ENCODE results near the gene RLN3.
A peak's percentile ranks its signal among the peaks of the same experiment; 100 is the strongest.
"Not testable (repeated sequence)": the region's sequence is repeated elsewhere in the genome, so short reads cannot be mapped to it uniquely, and the experiment has no call there.

Gene RLN3

GRCh38 chr19:14042659-14043608, 15.0 kb downstream of the RLN3 start:
- peaks cover 34% of the 10 kb centered on the region for H3K36me3 ChIP-seq (ENCODE audit: insufficient read depth, low read length)
- not testable (repeated sequence) for H2AFZ ChIP-seq (ENCODE audit: low read depth, low read length); H4K20me1 ChIP-seq (ENCODE audit: insufficient read depth, low read length); H3K4me3 ChIP-seq (ENCODE audit: low read depth in 1 of 2, low read length in 2 of 2); H3K79me2 ChIP-seq (ENCODE audit: insufficient read depth, low read length); H3K4me2 ChIP-seq (ENCODE audit: insufficient read depth, low read length); H3K9me3 ChIP-seq (ENCODE audit: insufficient read depth, low read length, severe bottlenecking); H3K9ac ChIP-seq (ENCODE audit: low read depth, low read length); H3K27me3 ChIP-seq (ENCODE audit: insufficient read depth, low read length, poor library complexity); H3K4me1 ChIP-seq (ENCODE audit: insufficient read depth, low read length); H3K27ac ChIP-seq (ENCODE audit: low read length)
- TF ChIP-seq CTCF (IDR thresholded peaks at IDR 0.05; ENCODE audit: borderline replicate concordance, extremely low read depth, low read length, poor library complexity, severe bottlenecking), result peak; percentile 68
- ATAC-seq (ENCODE audit: insufficient read depth, low read depth) (peak; percentile 58; the same call in 2 of the 3 replicates), DNase-seq (peak; percentile 42)

DNA sequence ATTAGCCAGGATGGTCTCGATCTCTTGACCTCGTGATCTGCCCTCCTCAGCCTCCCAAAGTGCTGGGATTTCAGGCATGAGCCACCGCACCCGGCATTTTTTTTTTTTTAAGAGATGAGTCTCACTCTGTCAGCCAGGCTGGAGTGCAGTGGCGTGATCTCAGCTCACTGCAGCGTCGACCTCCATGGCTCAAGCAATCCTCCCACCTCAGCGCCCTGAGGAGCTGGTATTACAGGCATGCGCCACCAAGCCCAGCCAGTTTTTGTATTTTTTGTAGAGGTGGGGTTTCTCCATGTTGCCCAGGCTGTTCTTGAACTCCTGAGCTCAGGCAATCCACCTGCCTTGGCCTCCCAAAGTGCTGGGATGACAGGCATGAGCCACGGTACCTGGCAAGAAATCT, 19.9 kb downstream of the RLN3 start:
- not testable (repeated sequence) for H3K4me2 ChIP-seq (ENCODE audit: insufficient read depth, low read length); H3K4me1 ChIP-seq (ENCODE audit: insufficient read depth, low read length)
- H3K36me3 ChIP-seq (ENCODE audit: insufficient read depth, low read length), result peaks cover 36% of the 10 kb centered on the region

GRCh38 chr19:14048443-14049153, 20.6 kb downstream of the RLN3 start:
- H3K27ac ChIP-seq (ENCODE audit: low read length), result no peak overlapping the region
- peaks cover 32% of the 10 kb centered on the region for H3K36me3 ChIP-seq (ENCODE audit: insufficient read depth, low read length)
- H3K27me3 ChIP-seq (ENCODE audit: insufficient read depth, low read length, poor library complexity), result no peaks in the 10 kb centered on the region
- H4K20me1 ChIP-seq (ENCODE audit: insufficient read depth, low read length), result no peaks in the 10 kb centered on the region
- no peak overlapping the region for H3K4me2 ChIP-seq (ENCODE audit: insufficient read depth, low read length)
- H3K9ac ChIP-seq (ENCODE audit: low read depth, low read length), result no peak overlapping the region
- H3K79me2 ChIP-seq (ENCODE audit: insufficient read depth, low read length), result no peaks in the 10 kb centered on the region
- peak; percentile 82 for ATAC-seq (ENCODE audit: insufficient read depth, low read depth)
- TF ChIP-seq EZH2 (IDR thresholded peaks at IDR 0.05; ENCODE audit: borderline replicate concordance, low read depth, low read length, severe bottlenecking), result no peak
- TF ChIP-seq CTCF (IDR thresholded peaks at IDR 0.05; ENCODE audit: borderline replicate concordance, extremely low read depth, low read length, poor library complexity, severe bottlenecking), result peak; percentile 91
- H3K4me3 ChIP-seq (ENCODE audit: low read depth in 1 of 2, low read length in 2 of 2), result no peak overlapping the region
- no peaks in the 10 kb centered on the region for H3K4me1 ChIP-seq (ENCODE audit: insufficient read depth, low read length)
- H2AFZ ChIP-seq (ENCODE audit: low read depth, low read length), result no peak overlapping the region
- DNase-seq, result peak; percentile 76
- H3K9me3 ChIP-seq (ENCODE audit: insufficient read depth, low read length, severe bottlenecking), result peaks cover 3% of the 10 kb centered on the region

More for the DNA sequence above, 19.9 kb downstream of the RLN3 start:
- not testable (repeated sequence) for H3K27me3 ChIP-seq (ENCODE audit: insufficient read depth, low read length, poor library complexity); DNase-seq; H3K79me2 ChIP-seq (ENCODE audit: insufficient read depth, low read length); H3K4me3 ChIP-seq (ENCODE audit: low read depth in 1 of 2, low read length in 2 of 2); H2AFZ ChIP-seq (ENCODE audit: low read depth, low read length); ATAC-seq (ENCODE audit: insufficient read depth, low read depth); H4K20me1 ChIP-seq (ENCODE audit: insufficient read depth, low read length); H3K27ac ChIP-seq (ENCODE audit: low read length); H3K9ac ChIP-seq (ENCODE audit: low read depth, low read length); H3K9me3 ChIP-seq (ENCODE audit: insufficient read depth, low read length, severe bottlenecking)

DNA sequence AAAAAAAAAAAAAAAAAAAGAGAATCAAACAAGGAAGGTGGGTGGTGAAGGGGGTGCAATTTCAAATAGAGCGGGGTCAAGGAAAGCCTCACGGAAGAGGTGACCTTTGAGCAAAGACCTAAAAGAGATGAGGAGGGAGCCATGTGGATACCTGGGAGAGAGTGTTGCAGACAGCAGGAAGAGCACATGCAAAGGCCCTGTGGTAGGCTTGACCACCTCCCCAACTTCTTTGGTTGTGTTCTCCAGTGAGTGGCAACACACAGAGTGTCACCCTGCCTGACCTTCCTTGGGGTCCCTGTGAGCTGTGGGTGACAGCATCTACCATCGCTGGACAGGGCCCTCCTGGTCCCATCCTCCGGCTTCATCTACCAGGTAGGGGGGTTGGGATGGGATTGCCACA, 22.6 kb downstream of the RLN3 start:
- peaks cover 3% of the 10 kb centered on the region for H3K9me3 ChIP-seq (ENCODE audit: insufficient read depth, low read length, severe bottlenecking)
- no peak overlapping the region for H3K27ac ChIP-seq (ENCODE audit: low read length)
- no peak overlapping the region for H3K4me2 ChIP-seq (ENCODE audit: insufficient read depth, low read length)
- H3K4me3 ChIP-seq (ENCODE audit: low read depth in 1 of 2, low read length in 2 of 2), result no peak overlapping the region
- no peaks in the 10 kb centered on the region for H4K20me1 ChIP-seq (ENCODE audit: insufficient read depth, low read length)
- H3K9ac ChIP-seq (ENCODE audit: low read depth, low read length), result no peak overlapping the region
- H3K4me1 ChIP-seq (ENCODE audit: insufficient read depth, low read length), result no peaks in the 10 kb centered on the region
- TF ChIP-seq CTCF (IDR thresholded peaks at IDR 0.05; ENCODE audit: borderline replicate concordance, extremely low read depth, low read length, poor library complexity, severe bottlenecking), result no peak
- no peak for TF ChIP-seq EZH2 (IDR thresholded peaks at IDR 0.05; ENCODE audit: borderline replicate concordance, low read depth, low read length, severe bottlenecking)
- no peak overlapping the region for H2AFZ ChIP-seq (ENCODE audit: low read depth, low read length)
- peaks cover 32% of the 10 kb centered on the region for H3K36me3 ChIP-seq (ENCODE audit: insufficient read depth, low read length)
- no peak for ATAC-seq (ENCODE audit: insufficient read depth, low read depth)
- H3K27me3 ChIP-seq (ENCODE audit: insufficient read depth, low read length, poor library complexity), result no peaks in the 10 kb centered on the region
- no peaks in the 10 kb centered on the region for H3K79me2 ChIP-seq (ENCODE audit: insufficient read depth, low read length)
- no peak for DNase-seq

GRCh38 chr19:14050961-14051360, 23.0 kb downstream of the RLN3 start:
- ATAC-seq (ENCODE audit: insufficient read depth, low read depth); H3K4me3 ChIP-seq (ENCODE audit: low read depth in 1 of 2, low read length in 2 of 2): not testable (repeated sequence)

More at GRCh38 chr19:14050961-14051360, 23.0 kb downstream of the RLN3 start:
- DNase-seq; H3K9me3 ChIP-seq (ENCODE audit: insufficient read depth, low read length, severe bottlenecking); H3K27ac ChIP-seq (ENCODE audit: low read length); H2AFZ ChIP-seq (ENCODE audit: low read depth, low read length); H3K4me1 ChIP-seq (ENCODE audit: insufficient read depth, low read length); H3K4me2 ChIP-seq (ENCODE audit: insufficient read depth, low read length); H3K9ac ChIP-seq (ENCODE audit: low read depth, low read length); H3K79me2 ChIP-seq (ENCODE audit: insufficient read depth, low read length); H4K20me1 ChIP-seq (ENCODE audit: insufficient read depth, low read length); H3K27me3 ChIP-seq (ENCODE audit: insufficient read depth, low read length, poor library complexity): not testable (repeated sequence)
- peaks cover 30% of the 10 kb centered on the region for H3K36me3 ChIP-seq (ENCODE audit: insufficient read depth, low read length)
